KMS-11 (cell line): Measurements from ENCODE around the gene HOMER2.

ENCODE experiments used
- H2AFZ ChIP-seq: fragments of 200-600 bp; sonication (generic); 2 replicates; pipeline ENCODE4 v1.6.1; 2016; ENCODE audit warnings: antibody characterized with exemption, mixed run types, low read depth
- H3K27ac ChIP-seq: fragments of 200-600 bp; sonication (generic); 2 replicates; pipeline ENCODE4 v1.6.1; 2016; ENCODE audit warnings: mild to moderate bottlenecking, mixed run types
- H3K27me3 ChIP-seq: fragments of 200-600 bp; sonication (generic); 2 replicates; pipeline ENCODE4 v1.6.1; 2017; ENCODE audit warnings: mild to moderate bottlenecking, low read depth, mixed run types, moderate library complexity; ENCODE audit not compliant: insufficient read depth
- H3K36me3 ChIP-seq: fragments of 200-600 bp; sonication (generic); 2 replicates; pipeline ENCODE4 v1.6.1; 2017; ENCODE audit warnings: mild to moderate bottlenecking, mixed run types; ENCODE audit not compliant: insufficient read depth
- H3K4me1 ChIP-seq: fragments of 200-600 bp; sonication (generic); 2 replicates; pipeline ENCODE4 v1.6.1; 2016; ENCODE audit warnings: mild to moderate bottlenecking, low read depth, mixed run types; ENCODE audit not compliant: poor library complexity, severe bottlenecking
- H3K4me2 ChIP-seq: fragments of 200-600 bp; sonication (generic); 2 replicates; pipeline ENCODE4 v1.7.0; 2016; ENCODE audit warnings: mild to moderate bottlenecking, mixed run types
- H3K4me3 ChIP-seq: fragments of 200-600 bp; sonication (generic); IDR thresholded peaks from 2 replicates; pipeline ENCODE4 v1.6.1; 2017; ENCODE audit warnings: low read depth, low read length, mixed read lengths; ENCODE audit not compliant: insufficient read depth
- H3K79me2 ChIP-seq: fragments of 200-600 bp; sonication (generic); 2 replicates; pipeline ENCODE4 v1.6.1; 2016; ENCODE audit warnings: low read depth, mixed run types; ENCODE audit not compliant: insufficient read depth
- H3K9ac ChIP-seq: fragments of 200-600 bp; sonication (generic); 2 replicates; pipeline ENCODE4 v1.6.1; 2016; ENCODE audit warnings: mild to moderate bottlenecking, mixed run types
- H4K20me1 ChIP-seq: fragments of 200-600 bp; sonication (generic); 2 replicates; pipeline ENCODE4 v1.6.1; 2016; ENCODE audit warnings: mild to moderate bottlenecking, mixed run types; ENCODE audit not compliant: insufficient read depth
- CTCF ChIP-seq: fragments of 200-600 bp; sonication (generic); conservative IDR thresholded peaks from 2 replicates; pipeline ENCODE4 v1.6.1; 2017; ENCODE audit warnings: low read depth, mild to moderate bottlenecking, antibody characterized with exemption, low read length, moderate library complexity, mixed read lengths

The HOMER2 gene

GRCh38 chr15:82850731-82851130 lies 101.8 kb downstream of the HOMER2 start:
- no peaks in the 10 kb centered on the region for H3K79me2 ChIP-seq
- H3K9ac ChIP-seq = no peak overlapping the region
- TF ChIP-seq CTCF = no peak
- no peak overlapping the region for H3K27ac ChIP-seq
- no peak overlapping the region for H2AFZ ChIP-seq
- H3K4me1 ChIP-seq = no peaks in the 10 kb centered on the region
- no peaks in the 10 kb centered on the region for H4K20me1 ChIP-seq
- H3K4me2 ChIP-seq = no peak overlapping the region
- no peaks in the 10 kb centered on the region for H3K36me3 ChIP-seq
- H3K27me3 ChIP-seq = no peaks in the 10 kb centered on the region
- H3K4me3 ChIP-seq = no peak overlapping the region

- H3K4me3 ChIP-seq = no peak overlapping the region
- H3K27ac ChIP-seq = no peak overlapping the region
Measured at GRCh38 chr15:82849556-82850512, 102.7 kb downstream of the HOMER2 start.

GRCh38 chr15:82848241-82848993 lies 104.1 kb downstream of the HOMER2 start:
- Histone ChIP-seq H3K4me3 (no peak overlapping the region), H4K20me1 (no peaks in the 10 kb centered on the region), H3K79me2 (no peaks in the 10 kb centered on the region), H3K27ac (no peak overlapping the region), H3K4me1 (no peaks in the 10 kb centered on the region), H3K36me3 (no peaks in the 10 kb centered on the region), H3K9ac (no peak overlapping the region), H3K27me3 (no peaks in the 10 kb centered on the region), H3K4me2 (no peak overlapping the region), H2AFZ (no peak overlapping the region)
- TF ChIP-seq CTCF = no peak

More at GRCh38 chr15:82849556-82850512, 102.7 kb downstream of the HOMER2 start:
- TF ChIP-seq CTCF = no peak
- no peaks in the 10 kb centered on the region for H3K79me2 ChIP-seq
- no peaks in the 10 kb centered on the region for H3K36me3 ChIP-seq
- no peaks in the 10 kb centered on the region for H3K4me1 ChIP-seq
- no peaks in the 10 kb centered on the region for H4K20me1 ChIP-seq
- no peak overlapping the region for H3K9ac ChIP-seq
- no peak overlapping the region for H2AFZ ChIP-seq
- no peak overlapping the region for H3K4me2 ChIP-seq
- H3K27me3 ChIP-seq = no peaks in the 10 kb centered on the region

- Histone ChIP-seq H3K4me1 (no peaks in the 10 kb centered on the region), H3K9ac (no peak overlapping the region), H3K4me2 (no peak overlapping the region), H3K36me3 (no peaks in the 10 kb centered on the region), H3K4me3 (no peak overlapping the region), H3K79me2 (no peaks in the 10 kb centered on the region), H2AFZ (no peak overlapping the region), H3K27me3 (no peaks in the 10 kb centered on the region), H4K20me1 (no peaks in the 10 kb centered on the region), H3K27ac (no peak overlapping the region)
- TF ChIP-seq CTCF = no peak
Measured at GRCh38 chr15:82847703-82848102, 104.8 kb downstream of the HOMER2 start.
